K562 (cell line): ENCODE results near the gene COMP. TPM values are rescaled to one million over a fixed set of nuclear protein-coding genes. Genes with fewer than 3 reads are reported as not detected.

Experiments
- BRCA1 ChIP-seq, 2 experiments: fragments of 450-650 bp in 1 of 2; sonication (generic) in 1 of 2; formaldehyde crosslinking in 1 of 2; IDR thresholded peaks; 2 replicates each; pipeline versions ENCODE4 v1.5.0 to v1.6.1; 2017 to 2020; ENCODE audit warnings: mild to moderate bottlenecking in 1 of 2, missing genetic modification reagents in 1 of 2
- FOXA3 ChIP-seq, 2 experiments: fragments of 450-650 bp in 1 of 2; sonication (generic) in 1 of 2; formaldehyde crosslinking; IDR thresholded peaks in 1 of 2; conservative IDR thresholded peaks in 1 of 2; 2 replicates each; pipeline versions ENCODE4 v1.4.0 to v1.8.0; 2020 to 2022; ENCODE audit warnings: mild to moderate bottlenecking in 2 of 2, missing genetic modification reagents in 1 of 2
- HDAC1 ChIP-seq, 2 experiments: fragments of 450-650 bp; IDR thresholded peaks; 2 replicates each; pipeline ENCODE4 v1.6.1; 2016 to 2017; ENCODE audit warnings: inconsistent platforms in 1 of 2, mild to moderate bottlenecking in 1 of 2, moderate library complexity in 1 of 2
- RCOR1 ChIP-seq, 2 experiments: IDR thresholded peaks; 2 replicates each; pipeline ENCODE4 v1.6.1; 2012; ENCODE audit warnings: low read depth in 2 of 2, low read length in 2 of 2, borderline replicate concordance in 1 of 2, improper control_type of control experiment in 1 of 2
- SIRT6 ChIP-seq: IDR thresholded peaks from one replicate; pipeline ENCODE4 v1.6.1; 2012; ENCODE audit warnings: low read depth, mild to moderate bottlenecking, control low read depth, inconsistent platforms, low read length, moderate library complexity
- TEAD2 ChIP-seq: fragments of 450-650 bp; IDR thresholded peaks from 2 replicates; pipeline ENCODE4 v1.6.1; 2016; ENCODE audit warnings: missing genetic modification characterization, control low read depth, missing compliant biosample characterization
- ZFP1 ChIP-seq: fragments of 450-650 bp; formaldehyde crosslinking; IDR thresholded peaks from 2 replicates; pipeline ENCODE4 v1.4.0; 2020; ENCODE audit warnings: mild to moderate bottlenecking, mixed read lengths
- ZNF436 ChIP-seq: fragments of 250-450, 450-650 bp; sonication (Bioruptor Pico); formaldehyde crosslinking; IDR thresholded peaks from 2 replicates; pipeline ENCODE4 v1.7.0; 2020; ENCODE audit warnings: mild to moderate bottlenecking
- ZNF561 ChIP-seq: fragments of 450-650 bp; formaldehyde crosslinking; conservative IDR thresholded peaks from 2 replicates; pipeline ENCODE4 v1.4.0; 2020; ENCODE audit warnings: mild to moderate bottlenecking, moderate library complexity
- ZNF717 ChIP-seq: fragments of 250-450 bp; sonication (Bioruptor Pico); IDR thresholded peaks from 2 replicates; pipeline ENCODE4 v1.5.0; 2021
- polyA plus RNA-seq, 8 experiments: library from polyadenylated mRNA; depleted of rRNA in 4 of 8; stranded (reverse) in 5 of 8; unstranded in 3 of 8; fragments of >200 nt; fragmentation: Nextera tagmentation in 2 of 8; fragmentation: Illumina TruSeq in 1 of 8; extraction: Ambion mirVana in 2 of 8; extraction: Trizol in 1 of 8; gene quantifications; 2 replicates each; pipeline versions ENCODE4 v1.2.1 to v1.2.3, GENCODE V29; 2011 to 2014; ENCODE audit warnings: inconsistent platforms in 1 of 8, missing spikeins in 1 of 8
- total RNA-seq, 7 experiments: library from RNA; depleted of rRNA in 6 of 7; stranded (reverse); fragments of >200 nt in 6 of 7; fragmentation: Illumina TruSeq in 2 of 7; extraction: Trizol in 2 of 7; gene quantifications; 2 replicates each; pipeline versions ENCODE4 v1.2.1 to v1.2.3, GENCODE V29; 2011 to 2021; ENCODE audit warnings: low replicate concordance in 1 of 7
- TF ChIP-seq, protein P1 (sequence below): fragments of 450-650 bp; IDR thresholded peaks from 2 replicates; pipeline ENCODE4 v1.6.1; 2016; ENCODE audit warnings: mild to moderate bottlenecking, moderate library complexity
- TF ChIP-seq, protein P2 (sequence below): fragments of 250-450 bp; sonication (Bioruptor Pico); IDR thresholded peaks from 2 replicates; pipeline ENCODE4 v1.8.0; 2021; ENCODE audit warnings: borderline replicate concordance, mild to moderate bottlenecking, moderate library complexity; ENCODE audit not compliant: poor library complexity, severe bottlenecking
- TF ChIP-seq, protein P3 (sequence below): sonication (generic); formaldehyde crosslinking; IDR thresholded peaks from 2 replicates; pipeline ENCODE4 v1.8.0; 2022; ENCODE audit warnings: missing genetic modification reagents, mild to moderate bottlenecking, moderate library complexity, borderline replicate concordance

The COMP gene
- total and polyA plus RNA-seq, 9 of the 15 experiments (the other 6 are each of a cell fraction or from before 2014, with no cell fraction given) = 0.07 TPM; not detected in 8

DNA sequence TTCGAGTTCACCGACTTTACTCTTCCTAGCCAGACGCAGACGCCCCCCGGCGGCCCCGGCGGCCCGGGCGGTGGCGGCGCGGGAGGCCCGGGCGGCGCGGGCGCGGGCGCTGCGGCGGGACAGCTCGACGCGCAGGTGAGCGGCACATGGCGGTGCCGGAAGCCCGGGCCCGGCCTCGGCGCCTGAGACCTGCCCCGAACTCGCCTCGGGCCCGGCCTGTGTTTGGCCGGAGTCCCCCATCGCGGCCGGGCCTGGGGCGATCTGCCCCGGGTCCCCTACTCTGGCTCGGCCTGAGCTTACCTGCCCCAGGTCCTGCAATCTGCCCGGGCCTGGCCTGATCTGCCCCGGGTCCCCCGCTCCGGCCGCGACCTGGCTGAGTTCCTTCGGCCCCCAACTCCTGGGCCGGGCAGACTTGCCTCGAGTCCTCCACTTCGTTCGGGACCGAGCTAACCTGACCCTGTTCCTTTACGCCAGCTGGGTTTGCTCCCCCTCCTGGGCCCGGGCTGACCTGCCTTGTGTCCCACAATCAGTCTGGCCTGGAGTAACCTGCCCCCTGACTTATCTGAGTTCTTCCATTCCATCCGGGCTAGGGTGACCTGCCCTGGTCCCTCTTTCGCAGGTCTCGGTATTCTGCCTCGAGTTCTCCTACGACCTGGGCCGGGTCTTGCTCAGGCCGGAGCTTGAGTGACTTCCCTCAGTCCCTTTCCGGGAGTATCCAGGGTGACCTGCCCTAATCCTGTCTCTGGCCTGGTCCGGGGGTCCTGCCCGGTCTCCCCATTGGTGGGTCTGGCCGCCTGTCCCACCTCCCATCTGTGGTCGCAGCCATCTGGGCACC, 41.4 kb upstream of the COMP start (continued):
- TF ChIP-seq, protein P1, sequence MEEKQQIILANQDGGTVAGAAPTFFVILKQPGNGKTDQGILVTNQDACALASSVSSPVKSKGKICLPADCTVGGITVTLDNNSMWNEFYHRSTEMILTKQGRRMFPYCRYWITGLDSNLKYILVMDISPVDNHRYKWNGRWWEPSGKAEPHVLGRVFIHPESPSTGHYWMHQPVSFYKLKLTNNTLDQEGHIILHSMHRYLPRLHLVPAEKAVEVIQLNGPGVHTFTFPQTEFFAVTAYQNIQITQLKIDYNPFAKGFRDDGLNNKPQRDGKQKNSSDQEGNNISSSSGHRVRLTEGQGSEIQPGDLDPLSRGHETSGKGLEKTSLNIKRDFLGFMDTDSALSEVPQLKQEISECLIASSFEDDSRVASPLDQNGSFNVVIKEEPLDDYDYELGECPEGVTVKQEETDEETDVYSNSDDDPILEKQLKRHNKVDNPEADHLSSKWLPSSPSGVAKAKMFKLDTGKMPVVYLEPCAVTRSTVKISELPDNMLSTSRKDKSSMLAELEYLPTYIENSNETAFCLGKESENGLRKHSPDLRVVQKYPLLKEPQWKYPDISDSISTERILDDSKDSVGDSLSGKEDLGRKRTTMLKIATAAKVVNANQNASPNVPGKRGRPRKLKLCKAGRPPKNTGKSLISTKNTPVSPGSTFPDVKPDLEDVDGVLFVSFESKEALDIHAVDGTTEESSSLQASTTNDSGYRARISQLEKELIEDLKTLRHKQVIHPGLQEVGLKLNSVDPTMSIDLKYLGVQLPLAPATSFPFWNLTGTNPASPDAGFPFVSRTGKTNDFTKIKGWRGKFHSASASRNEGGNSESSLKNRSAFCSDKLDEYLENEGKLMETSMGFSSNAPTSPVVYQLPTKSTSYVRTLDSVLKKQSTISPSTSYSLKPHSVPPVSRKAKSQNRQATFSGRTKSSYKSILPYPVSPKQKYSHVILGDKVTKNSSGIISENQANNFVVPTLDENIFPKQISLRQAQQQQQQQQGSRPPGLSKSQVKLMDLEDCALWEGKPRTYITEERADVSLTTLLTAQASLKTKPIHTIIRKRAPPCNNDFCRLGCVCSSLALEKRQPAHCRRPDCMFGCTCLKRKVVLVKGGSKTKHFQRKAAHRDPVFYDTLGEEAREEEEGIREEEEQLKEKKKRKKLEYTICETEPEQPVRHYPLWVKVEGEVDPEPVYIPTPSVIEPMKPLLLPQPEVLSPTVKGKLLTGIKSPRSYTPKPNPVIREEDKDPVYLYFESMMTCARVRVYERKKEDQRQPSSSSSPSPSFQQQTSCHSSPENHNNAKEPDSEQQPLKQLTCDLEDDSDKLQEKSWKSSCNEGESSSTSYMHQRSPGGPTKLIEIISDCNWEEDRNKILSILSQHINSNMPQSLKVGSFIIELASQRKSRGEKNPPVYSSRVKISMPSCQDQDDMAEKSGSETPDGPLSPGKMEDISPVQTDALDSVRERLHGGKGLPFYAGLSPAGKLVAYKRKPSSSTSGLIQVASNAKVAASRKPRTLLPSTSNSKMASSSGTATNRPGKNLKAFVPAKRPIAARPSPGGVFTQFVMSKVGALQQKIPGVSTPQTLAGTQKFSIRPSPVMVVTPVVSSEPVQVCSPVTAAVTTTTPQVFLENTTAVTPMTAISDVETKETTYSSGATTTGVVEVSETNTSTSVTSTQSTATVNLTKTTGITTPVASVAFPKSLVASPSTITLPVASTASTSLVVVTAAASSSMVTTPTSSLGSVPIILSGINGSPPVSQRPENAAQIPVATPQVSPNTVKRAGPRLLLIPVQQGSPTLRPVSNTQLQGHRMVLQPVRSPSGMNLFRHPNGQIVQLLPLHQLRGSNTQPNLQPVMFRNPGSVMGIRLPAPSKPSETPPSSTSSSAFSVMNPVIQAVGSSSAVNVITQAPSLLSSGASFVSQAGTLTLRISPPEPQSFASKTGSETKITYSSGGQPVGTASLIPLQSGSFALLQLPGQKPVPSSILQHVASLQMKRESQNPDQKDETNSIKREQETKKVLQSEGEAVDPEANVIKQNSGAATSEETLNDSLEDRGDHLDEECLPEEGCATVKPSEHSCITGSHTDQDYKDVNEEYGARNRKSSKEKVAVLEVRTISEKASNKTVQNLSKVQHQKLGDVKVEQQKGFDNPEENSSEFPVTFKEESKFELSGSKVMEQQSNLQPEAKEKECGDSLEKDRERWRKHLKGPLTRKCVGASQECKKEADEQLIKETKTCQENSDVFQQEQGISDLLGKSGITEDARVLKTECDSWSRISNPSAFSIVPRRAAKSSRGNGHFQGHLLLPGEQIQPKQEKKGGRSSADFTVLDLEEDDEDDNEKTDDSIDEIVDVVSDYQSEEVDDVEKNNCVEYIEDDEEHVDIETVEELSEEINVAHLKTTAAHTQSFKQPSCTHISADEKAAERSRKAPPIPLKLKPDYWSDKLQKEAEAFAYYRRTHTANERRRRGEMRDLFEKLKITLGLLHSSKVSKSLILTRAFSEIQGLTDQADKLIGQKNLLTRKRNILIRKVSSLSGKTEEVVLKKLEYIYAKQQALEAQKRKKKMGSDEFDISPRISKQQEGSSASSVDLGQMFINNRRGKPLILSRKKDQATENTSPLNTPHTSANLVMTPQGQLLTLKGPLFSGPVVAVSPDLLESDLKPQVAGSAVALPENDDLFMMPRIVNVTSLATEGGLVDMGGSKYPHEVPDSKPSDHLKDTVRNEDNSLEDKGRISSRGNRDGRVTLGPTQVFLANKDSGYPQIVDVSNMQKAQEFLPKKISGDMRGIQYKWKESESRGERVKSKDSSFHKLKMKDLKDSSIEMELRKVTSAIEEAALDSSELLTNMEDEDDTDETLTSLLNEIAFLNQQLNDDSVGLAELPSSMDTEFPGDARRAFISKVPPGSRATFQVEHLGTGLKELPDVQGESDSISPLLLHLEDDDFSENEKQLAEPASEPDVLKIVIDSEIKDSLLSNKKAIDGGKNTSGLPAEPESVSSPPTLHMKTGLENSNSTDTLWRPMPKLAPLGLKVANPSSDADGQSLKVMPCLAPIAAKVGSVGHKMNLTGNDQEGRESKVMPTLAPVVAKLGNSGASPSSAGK = peak; percentile 26; the same call in 1 of the 2 replicates
- TF ChIP-seq ZFP1 (CRISPR knock-in tag) = no peak
- TF ChIP-seq, protein P2, sequence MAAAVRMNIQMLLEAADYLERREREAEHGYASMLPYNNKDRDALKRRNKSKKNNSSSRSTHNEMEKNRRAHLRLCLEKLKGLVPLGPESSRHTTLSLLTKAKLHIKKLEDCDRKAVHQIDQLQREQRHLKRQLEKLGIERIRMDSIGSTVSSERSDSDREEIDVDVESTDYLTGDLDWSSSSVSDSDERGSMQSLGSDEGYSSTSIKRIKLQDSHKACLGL = no peak
- TF ChIP-seq ZNF717 (CRISPR knock-in tag) = no peak
- 0 out of 4 replicates have a peak, but pooled peaks of 1 of the 2 experiments have one; percentile 35 for TF ChIP-seq RCOR1 (IDR thresholded peaks at IDR 0.05; ENCODE audit: borderline replicate concordance in 1 of 2, low read depth in 2 of 2, low read length in 2 of 2)
- no peak for TF ChIP-seq TEAD2 (tag)
- no peak for TF ChIP-seq ZNF436 (CRISPR knock-in tag)
- no peak for TF ChIP-seq BRCA1 (IDR thresholded peaks at IDR 0.05)
- TF ChIP-seq BRCA1 (CRISPR knock-in tag; IDR thresholded peaks at IDR 0.05) = no peak
- TF ChIP-seq ZNF561 (CRISPR knock-in tag) = no peak
- 0 out of 4 replicates have a peak, but pooled peaks of 1 of the 2 experiments have one; percentile 48 for TF ChIP-seq FOXA3 (CRISPR knock-in tag; conservative IDR thresholded peaks at IDR 0.05 in 1 of 2, IDR thresholded peaks at IDR 0.05 in 1 of 2)
- TF ChIP-seq SIRT6 = no peak
- TF ChIP-seq, protein P3, sequence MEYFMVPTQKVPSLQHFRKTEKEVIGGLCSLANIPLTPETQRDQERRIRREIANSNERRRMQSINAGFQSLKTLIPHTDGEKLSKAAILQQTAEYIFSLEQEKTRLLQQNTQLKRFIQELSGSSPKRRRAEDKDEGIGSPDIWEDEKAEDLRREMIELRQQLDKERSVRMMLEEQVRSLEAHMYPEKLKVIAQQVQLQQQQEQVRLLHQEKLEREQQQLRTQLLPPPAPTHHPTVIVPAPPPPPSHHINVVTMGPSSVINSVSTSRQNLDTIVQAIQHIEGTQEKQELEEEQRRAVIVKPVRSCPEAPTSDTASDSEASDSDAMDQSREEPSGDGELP (CRISPR knock-in tag) = peak; percentile 95
- peak in 1 of 2 experiments; percentile 41; a peak in 1 of 4 replicates for TF ChIP-seq HDAC1 (IDR thresholded peaks at IDR 0.05)
